Transverse colon (tissue), 3 donors: ENCODE measurements around the gene ADIRF.

Source experiments
- EP300 ChIP-seq: sonication (generic); formaldehyde crosslinking; IDR thresholded peaks from one replicate; pipeline ENCODE4 v1.6.1; 2017; ENCODE audit warnings: antibody characterized with exemption, low read depth
- POLR2AphosphoS5 ChIP-seq, 3 donors: sonication (generic); formaldehyde crosslinking; IDR thresholded peaks; one replicate each; pipeline ENCODE4 v1.6.1; 2016; ENCODE audit warnings: antibody characterized with exemption in 3 of 3

DNA sequence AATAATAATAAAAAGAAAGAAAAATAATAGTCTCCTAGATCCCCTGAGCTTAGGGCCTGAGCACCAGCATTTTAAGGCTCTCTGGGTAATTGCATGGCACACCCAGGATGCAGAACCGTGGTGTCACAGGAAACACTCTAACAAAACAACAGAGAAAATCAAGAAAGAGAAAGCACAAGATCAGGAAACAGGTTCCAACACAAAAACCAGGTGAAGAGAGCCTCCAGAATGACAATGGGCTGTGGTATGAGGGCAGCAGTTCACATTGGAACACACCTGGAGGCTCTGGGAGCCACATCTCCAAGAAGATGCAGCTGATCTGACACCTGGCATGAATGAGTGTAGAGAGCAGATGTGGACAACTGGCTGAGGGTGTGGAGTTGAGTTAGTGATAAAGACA is 17.9 kb upstream of the ADIRF start:
- no peak for TF ChIP-seq EP300
- TF ChIP-seq POLR2AphosphoS5 (IDR thresholded peaks at IDR 0.05) = no peak
